GM12892 (cell line): ENCODE measurements around the gene ZNRF3.

Source experiments
- POLR2A ChIP-seq: IDR thresholded peaks from 2 replicates; pipeline ENCODE4 v1.6.1; 2011; ENCODE audit warnings: low read depth, low read length, control low read depth
- POLR2AphosphoS5 ChIP-seq: IDR thresholded peaks from 2 replicates; pipeline ENCODE4 v1.6.1; 2011; ENCODE audit warnings: low read depth, low read length, control low read depth
- TAF1 ChIP-seq: IDR thresholded peaks from 2 replicates; pipeline ENCODE4 v1.6.1; 2011; ENCODE audit warnings: low read depth, mild to moderate bottlenecking, control low read depth, low read length, borderline replicate concordance

GRCh38 chr22:28935140-28935539, 51.8 kb downstream of the ZNRF3 start:
- TF ChIP-seq POLR2A, result no peak
- TF ChIP-seq TAF1, result no peak
- no peak for TF ChIP-seq POLR2AphosphoS5
